GM18507 (cell line): ENCODE measurements around the gene ROCK1.
A peak's percentile ranks its signal among the peaks of the same experiment; 100 is the strongest.
"Not testable (repeated sequence)": the region's sequence is repeated elsewhere in the genome, so short reads cannot be mapped to it uniquely, and the experiment has no call there.

Experiments
- DNase-seq: peaks from one replicate; pipeline ENCODE4 v3.0.0; 2011; ENCODE audit warnings: low read depth; ENCODE audit not compliant: insufficient read length; ENCODE audit errors: extremely low spot score
- FAIRE-seq: peaks from 2 replicates; lab custom pipeline; 2011; peaks lifted over from hg19 to GRCh38; lab: Jason Lieb, UNC

The ROCK1 gene

GRCh38 chr18:21064347-21064746 is 47.3 kb downstream of the ROCK1 start:
- DNase-seq (no peak), FAIRE-seq (no peak)

- DNase-seq: no peak
- no peak for FAIRE-seq
Observed at GRCh38 chr18:21063011-21063410, 48.6 kb downstream of the ROCK1 start.

GRCh38 chr18:21057112-21057511 is 54.5 kb downstream of the ROCK1 start:
- DNase-seq (no peak), FAIRE-seq (peak; percentile 42)

- DNase-seq (no peak), FAIRE-seq (no peak)
Observed at GRCh38 chr18:21056545-21056944, 55.1 kb downstream of the ROCK1 start.

- DNase-seq (no peak), FAIRE-seq (peak; percentile 5)
Observed at GRCh38 chr18:21054252-21054821, 57.3 kb downstream of the ROCK1 start.

GRCh38 chr18:21053127-21053526 is 58.5 kb downstream of the ROCK1 start:
- DNase-seq: no peak
- FAIRE-seq: no peak

GRCh38 chr18:21052385-21052784 is 59.2 kb downstream of the ROCK1 start:
- FAIRE-seq: no peak
- DNase-seq: no peak

GRCh38 chr18:21051620-21052019 is 60.0 kb downstream of the ROCK1 start:
- FAIRE-seq (no peak), DNase-seq (no peak)

- FAIRE-seq (no peak), DNase-seq (no peak)
Observed at GRCh38 chr18:21049306-21049705, 62.3 kb downstream of the ROCK1 start.

GRCh38 chr18:21047126-21047525 is 64.5 kb downstream of the ROCK1 start:
- FAIRE-seq: no peak
- DNase-seq: no peak

GRCh38 chr18:21040466-21040865 is 71.1 kb downstream of the ROCK1 start:
- FAIRE-seq (no peak), DNase-seq (no peak)

- DNase-seq (no peak), FAIRE-seq (no peak)
Observed at GRCh38 chr18:21038201-21038600, 73.4 kb downstream of the ROCK1 start.

- DNase-seq (no peak), FAIRE-seq (no peak)
Observed at GRCh38 chr18:21031845-21032244, 79.8 kb downstream of the ROCK1 start.

- DNase-seq, FAIRE-seq: not testable (repeated sequence)
Observed at GRCh38 chr18:21018257-21018656, 93.4 kb downstream of the ROCK1 start.

- FAIRE-seq: no peak
Observed at GRCh38 chr18:21012308-21012707, 99.3 kb downstream of the ROCK1 start.

GRCh38 chr18:21004726-21005125 is 106.9 kb downstream of the ROCK1 start:
- FAIRE-seq: no peak
- no peak for DNase-seq

More at GRCh38 chr18:21012308-21012707, 99.3 kb downstream of the ROCK1 start:
- no peak for DNase-seq

GRCh38 chr18:21000667-21001066 is 110.9 kb downstream of the ROCK1 start:
- FAIRE-seq: no peak
- no peak for DNase-seq

- DNase-seq: no peak
- FAIRE-seq: no peak
Observed at GRCh38 chr18:20997371-20997770, 114.2 kb downstream of the ROCK1 start.

GRCh38 chr18:20996418-20996817 is 115.2 kb downstream of the ROCK1 start:
- FAIRE-seq (no peak), DNase-seq (no peak)

- no peak for FAIRE-seq
Observed at GRCh38 chr18:20988726-20989125, 122.9 kb downstream of the ROCK1 start.

GRCh38 chr18:20975077-20975476 is 136.5 kb downstream of the ROCK1 start:
- FAIRE-seq: no peak
- no peak for DNase-seq

More at GRCh38 chr18:20988726-20989125, 122.9 kb downstream of the ROCK1 start:
- DNase-seq: no peak

- FAIRE-seq (peak; percentile 68), DNase-seq (no peak)
Observed at GRCh38 chr18:20971886-20972267, 139.7 kb downstream of the ROCK1 start.
